HAP-1 (cell line): ENCODE measurements around the gene CEP162.
"Not testable (repeated sequence)": the region's sequence is repeated elsewhere in the genome, so short reads cannot be mapped to it uniquely, and the experiment has no call there.

Experiments used
- DNase-seq, 2 experiments: peaks; one replicate each; pipeline ENCODE4 v3.0.0-alpha.2; 2016 to 2020; ENCODE audit warnings: low spot score in 2 of 2
- H3K27me3 ChIP-seq: fragments of 250-450 bp; sonication (Bioruptor Pico); 2 replicates; pipeline ENCODE4 v1.5.1; 2020; ENCODE audit warnings: low read depth, mild to moderate bottlenecking, moderate library complexity
- H3K36me3 ChIP-seq: fragments of 250-450 bp; sonication (Bioruptor Pico); replicated peaks from 2 replicates; pipeline ENCODE4 v1.5.1; 2020; ENCODE audit warnings: mild to moderate bottlenecking
- H3K4me1 ChIP-seq: fragments of 250-450 bp; sonication (Bioruptor Pico); 2 replicates; pipeline ENCODE4 v1.5.1; 2020; ENCODE audit warnings: mild to moderate bottlenecking
- H3K4me3 ChIP-seq: fragments of 250-450 bp; sonication (Bioruptor Pico); 2 replicates; pipeline ENCODE4 v1.5.1; 2020; ENCODE audit warnings: mild to moderate bottlenecking, moderate library complexity
- H3K9me3 ChIP-seq: fragments of 250-450 bp; sonication (Bioruptor Pico); 2 replicates; pipeline ENCODE4 v1.5.1; 2020; ENCODE audit warnings: mild to moderate bottlenecking, moderate library complexity
- in situ Hi-C: fragments of 300-500 bp; cut with MboI; formaldehyde crosslinking; loops from 3 replicates; pipeline ENCODE4 v1.14.3; 2020; ENCODE audit warnings: low sequenced_read_pairs, inconsistent platforms, mixed read lengths

The CEP162 gene

GRCh38 chr6:84253380-84253779 is 25.9 kb upstream of the CEP162 start:
- in situ Hi-C loops, result no loop called here
- Histone ChIP-seq H3K4me3 (no peak overlapping the region), H3K9me3 (no peaks in the 10 kb centered on the region), H3K4me1 (peaks cover 3% of the 10 kb centered on the region; the same call in 1 of the 2 replicates), H3K27me3 (peaks cover 2% of the 10 kb centered on the region; the same call in 1 of the 2 replicates), H3K36me3 (no peaks in the 10 kb centered on the region)
- no peak for DNase-seq

DNA sequence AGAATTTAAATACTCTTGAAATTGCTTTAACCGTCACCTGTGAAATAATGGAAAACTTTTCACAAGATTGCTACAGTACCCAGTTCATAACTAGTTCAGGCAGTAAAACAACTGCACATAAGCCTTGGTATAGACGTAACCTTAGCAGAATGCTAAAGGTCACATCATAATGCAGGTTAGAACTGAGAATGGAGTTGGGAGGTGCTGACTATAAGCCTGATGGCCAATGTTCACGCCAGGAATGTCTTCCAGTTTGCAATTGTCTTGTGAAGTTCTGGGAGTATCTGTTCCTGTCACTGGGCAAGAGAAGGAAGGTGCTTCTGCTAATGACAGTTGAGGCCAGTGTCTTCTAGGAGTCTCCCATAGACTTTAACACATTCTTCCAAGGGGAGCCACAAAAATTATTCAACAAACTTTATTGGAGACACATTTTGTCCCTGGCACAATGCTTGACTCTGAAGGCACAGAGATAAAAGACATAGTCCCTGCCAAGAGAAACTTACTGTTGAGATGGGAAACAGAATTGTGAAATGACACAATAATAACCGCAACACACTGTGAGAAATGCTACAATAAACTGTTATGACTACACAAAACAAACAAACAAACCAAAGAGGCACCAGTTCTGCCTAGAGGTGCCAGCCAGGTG is 24.6 kb upstream of the CEP162 start:
- Histone ChIP-seq H3K36me3 (no peaks in the 10 kb centered on the region), H3K27me3 (0 out of 2 replicates have a peak, but pooled peaks cover 2% of the 10 kb centered on the region), H3K4me3 (no peak overlapping the region), H3K4me1 (peaks cover 1% of the 10 kb centered on the region; the same call in 1 of the 2 replicates), H3K9me3 (no peaks in the 10 kb centered on the region)
- peak in 1 of 2 experiments; percentile 4 for DNase-seq
- in situ Hi-C loops, result no loop called here

- Histone ChIP-seq H3K4me3 (no peak overlapping the region), H3K9me3 (no peaks in the 10 kb centered on the region), H3K4me1 (no peaks in the 10 kb centered on the region), H3K36me3 (no peaks in the 10 kb centered on the region), H3K27me3 (0 out of 2 replicates have a peak, but pooled peaks cover 2% of the 10 kb centered on the region)
- DNase-seq, result no peak
- in situ Hi-C loops, result no loop called here
These were observed 22.3 kb upstream of the CEP162 start for GRCh38 chr6:84249724-84250123.

DNA sequence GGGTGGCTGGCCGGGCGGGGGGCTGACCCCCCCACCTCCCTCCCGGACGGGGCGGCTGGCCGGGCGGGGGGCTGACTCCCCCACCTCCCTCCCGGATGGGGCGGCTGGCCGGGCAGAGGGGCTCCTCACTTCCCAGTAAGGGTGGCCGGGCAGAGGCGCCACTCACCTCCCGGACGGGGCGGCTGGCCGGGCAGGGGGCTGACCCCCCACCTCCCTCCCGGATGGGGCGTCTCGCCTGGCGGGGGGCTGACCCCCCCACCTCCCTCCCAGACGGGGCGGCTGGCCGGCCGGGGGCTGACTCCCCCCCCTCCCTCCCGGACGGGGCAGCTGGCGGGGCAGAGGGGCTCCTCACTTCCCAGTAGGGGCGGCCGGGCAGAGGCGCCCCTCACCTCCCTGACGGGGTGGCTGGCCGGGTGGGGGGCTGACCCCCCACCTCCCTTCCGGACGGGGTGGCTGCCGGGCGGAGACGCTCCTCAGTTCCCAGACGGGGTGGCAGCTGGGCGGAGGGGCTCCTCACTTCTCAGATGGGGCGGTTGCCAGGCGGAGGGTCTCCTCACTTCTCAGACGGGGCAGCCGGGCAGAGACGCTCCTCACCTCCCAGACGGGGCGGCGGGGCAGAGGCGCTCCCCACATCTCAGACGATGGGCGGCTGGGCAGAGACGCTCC is 17.1 kb upstream of the CEP162 start:
- DNase-seq, in situ Hi-C loops, H3K36me3 ChIP-seq, H3K4me3 ChIP-seq, H3K4me1 ChIP-seq, H3K9me3 ChIP-seq, H3K27me3 ChIP-seq: not testable (repeated sequence)

DNA sequence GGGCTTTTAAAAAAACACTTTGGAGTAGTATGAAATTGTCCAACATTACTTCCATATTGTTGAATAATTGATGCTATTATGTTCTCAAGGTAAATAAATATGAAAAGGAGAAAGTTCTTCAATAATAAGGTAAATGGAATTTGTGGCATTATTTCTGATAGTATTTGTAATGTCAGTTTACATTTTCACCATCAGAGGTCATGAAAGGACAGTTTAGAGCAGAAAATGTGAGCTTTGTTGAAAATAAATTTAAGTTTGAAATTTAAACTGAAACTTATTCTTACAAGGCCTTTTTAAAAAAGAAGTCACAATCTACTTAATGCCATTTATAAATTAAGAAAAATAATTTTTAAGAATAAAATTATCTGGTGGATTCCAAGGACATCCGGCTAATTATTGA is 15.8 kb upstream of the CEP162 start:
- no peaks in the 10 kb centered on the region; the same call in 1 of the 2 replicates for H3K9me3 ChIP-seq
- H3K4me1 ChIP-seq, result no peaks in the 10 kb centered on the region
- H3K4me3 ChIP-seq, result no peak overlapping the region
- H3K36me3 ChIP-seq, result no peaks in the 10 kb centered on the region
- no peaks in the 10 kb centered on the region for H3K27me3 ChIP-seq
- in situ Hi-C loops, result no loop called here
- no peak for DNase-seq

GRCh38 chr6:84242265-84242664 is 14.8 kb upstream of the CEP162 start:
- Histone ChIP-seq H3K9me3 (no peaks in the 10 kb centered on the region; the same call in 1 of the 2 replicates), H3K4me1 (no peaks in the 10 kb centered on the region), H3K36me3 (no peaks in the 10 kb centered on the region), H3K27me3 (no peaks in the 10 kb centered on the region), H3K4me3 (no peak overlapping the region)
- DNase-seq, result no peak
- in situ Hi-C loops, result no loop called here

DNA sequence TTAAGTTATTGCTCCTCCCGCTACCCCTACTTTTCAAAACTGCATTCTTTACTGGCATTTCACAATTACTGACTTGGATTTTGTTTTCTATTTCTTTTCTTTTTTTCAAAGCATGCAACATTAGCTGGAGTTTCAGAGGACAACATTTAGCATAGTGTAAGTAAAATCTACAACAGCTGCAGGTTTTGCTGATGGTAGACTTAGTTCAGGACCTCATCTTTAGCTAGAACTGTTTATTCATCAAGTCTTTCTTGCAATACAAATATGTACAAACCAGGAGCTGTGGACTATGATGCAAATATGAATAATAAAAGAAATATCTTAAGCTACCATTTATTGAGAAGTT is 728 bp upstream of the CEP162 start:
- H3K36me3 ChIP-seq, result no peaks in the 10 kb centered on the region
- no peak for DNase-seq
- in situ Hi-C loops, result loop anchor here (10.0 kb wide), 1 partner anchor 343 kb away; no protein-coding TSS in a partner anchor
- peak overlapping the region; percentile 65 for H3K4me3 ChIP-seq
- H3K9me3 ChIP-seq, result no peaks in the 10 kb centered on the region
- H3K27me3 ChIP-seq, result no peaks in the 10 kb centered on the region; the same call in 1 of the 2 replicates
- peaks cover 5% of the 10 kb centered on the region for H3K4me1 ChIP-seq

DNA sequence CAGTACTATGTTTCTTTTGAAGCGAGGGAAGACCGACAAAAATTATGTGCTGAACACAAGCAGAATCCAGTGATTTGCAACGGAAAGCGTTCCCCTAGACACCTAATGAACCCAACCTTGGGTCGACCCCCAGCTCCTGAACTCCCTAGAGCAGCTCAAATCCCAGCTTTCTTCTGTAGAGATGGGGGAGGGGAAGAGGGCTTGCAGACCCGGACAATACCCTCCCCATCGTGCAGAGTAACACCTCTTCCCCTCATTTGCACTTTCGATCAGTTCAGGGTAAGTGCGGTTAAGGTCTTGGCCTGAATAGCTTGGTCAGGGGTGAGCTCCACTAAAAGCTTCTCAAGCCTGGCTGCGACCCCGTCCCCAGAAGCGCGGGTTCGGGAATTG is 404 bp downstream of the CEP162 start:
- in situ Hi-C loops, result loop anchor here (10.0 kb wide), 1 partner anchor 342 kb away; no protein-coding TSS in a partner anchor
- Histone ChIP-seq H3K9me3 (no peaks in the 10 kb centered on the region), H3K4me3 (peak overlapping the region; percentile 65), H3K36me3 (no peaks in the 10 kb centered on the region), H3K27me3 (no peaks in the 10 kb centered on the region; the same call in 1 of the 2 replicates), H3K4me1 (peaks cover 5% of the 10 kb centered on the region)
- DNase-seq, result no peak

GRCh38 chr6:84224251-84224650 is 3.2 kb downstream of the CEP162 start:
- in situ Hi-C loops, result loop anchor here (10.0 kb wide), 1 partner anchor 339 kb away; no protein-coding TSS in a partner anchor
- H3K4me3 ChIP-seq, result no peak overlapping the region
- no peak for DNase-seq
- H3K9me3 ChIP-seq, result no peaks in the 10 kb centered on the region
- H3K4me1 ChIP-seq, result peaks cover 11% of the 10 kb centered on the region
- H3K36me3 ChIP-seq, result no peaks in the 10 kb centered on the region
- H3K27me3 ChIP-seq, result no peaks in the 10 kb centered on the region

GRCh38 chr6:84223608-84224007 is 3.8 kb downstream of the CEP162 start:
- peaks cover 12% of the 10 kb centered on the region for H3K4me1 ChIP-seq
- H3K9me3 ChIP-seq, H3K27me3 ChIP-seq, H3K4me3 ChIP-seq, DNase-seq, H3K36me3 ChIP-seq: not testable (repeated sequence)
- in situ Hi-C loops, result loop anchor here (10.0 kb wide), 1 partner anchor 339 kb away; no protein-coding TSS in a partner anchor

- no peaks in the 10 kb centered on the region for H3K27me3 ChIP-seq
- in situ Hi-C loops, result loop anchor here (10.0 kb wide), 1 partner anchor 338 kb away; no protein-coding TSS in a partner anchor
- H3K9me3 ChIP-seq, result no peaks in the 10 kb centered on the region
- DNase-seq, result no peak
- H3K36me3 ChIP-seq, result no peaks in the 10 kb centered on the region
- peaks cover 12% of the 10 kb centered on the region for H3K4me1 ChIP-seq
- no peak overlapping the region for H3K4me3 ChIP-seq
These were observed 5.0 kb downstream of the CEP162 start for GRCh38 chr6:84222426-84222825.

- no peak for DNase-seq
- no peaks in the 10 kb centered on the region for H3K27me3 ChIP-seq
- no peaks in the 10 kb centered on the region for H3K9me3 ChIP-seq
- no peaks in the 10 kb centered on the region for H3K36me3 ChIP-seq
- H3K4me3 ChIP-seq, result no peak overlapping the region
- peaks cover 6% of the 10 kb centered on the region for H3K4me1 ChIP-seq
- in situ Hi-C loops, result loop anchor here (10.0 kb wide), 1 partner anchor 336 kb away; no protein-coding TSS in a partner anchor
These were observed 6.5 kb downstream of the CEP162 start for GRCh38 chr6:84220809-84221409.

- no peak for DNase-seq
- Histone ChIP-seq H3K4me1 (peaks cover 6% of the 10 kb centered on the region), H3K4me3 (no peak overlapping the region), H3K9me3 (no peaks in the 10 kb centered on the region), H3K36me3 (no peaks in the 10 kb centered on the region), H3K27me3 (no peaks in the 10 kb centered on the region)
- in situ Hi-C loops, result no loop called here
These were observed 9.4 kb downstream of the CEP162 start for GRCh38 chr6:84218091-84218490.

DNA sequence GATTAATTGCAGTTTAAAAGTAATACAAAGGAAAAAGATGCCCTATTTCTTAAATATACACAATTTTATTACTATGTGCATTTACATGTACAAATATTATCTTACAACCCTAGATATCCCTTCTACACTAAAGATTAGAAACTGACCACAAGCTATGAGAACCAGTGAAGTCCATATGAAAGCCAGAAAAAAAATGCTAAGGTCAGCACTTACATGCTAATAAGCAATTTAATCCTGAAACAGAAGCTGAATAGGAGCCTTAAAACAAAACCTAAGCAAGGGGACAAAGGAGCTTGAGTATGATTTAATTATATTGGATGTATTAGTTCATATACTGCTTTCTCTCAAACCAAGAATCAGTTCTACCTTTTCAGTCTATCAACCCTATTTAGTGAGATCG is 14.2 kb downstream of the CEP162 start:
- H3K4me3 ChIP-seq, result no peak overlapping the region
- H3K9me3 ChIP-seq, result no peaks in the 10 kb centered on the region
- DNase-seq, result no peak
- in situ Hi-C loops, result no loop called here
- H3K4me1 ChIP-seq, result no peaks in the 10 kb centered on the region
- no peaks in the 10 kb centered on the region; the same call in 1 of the 2 replicates for H3K36me3 ChIP-seq
- no peaks in the 10 kb centered on the region for H3K27me3 ChIP-seq
